ENCODE data around the gene STYXL1. TPM values are rescaled to one million over a fixed set of nuclear protein-coding genes. Genes with fewer than 3 reads are reported as not detected.
"Not testable (repeated sequence)": the region's sequence is repeated elsewhere in the genome, so short reads cannot be mapped to it uniquely, and the experiment has no call there.

Gene STYXL1
- total RNA-seq, 1 experiment from 2014 or later, result 61.3 TPM

DNA sequence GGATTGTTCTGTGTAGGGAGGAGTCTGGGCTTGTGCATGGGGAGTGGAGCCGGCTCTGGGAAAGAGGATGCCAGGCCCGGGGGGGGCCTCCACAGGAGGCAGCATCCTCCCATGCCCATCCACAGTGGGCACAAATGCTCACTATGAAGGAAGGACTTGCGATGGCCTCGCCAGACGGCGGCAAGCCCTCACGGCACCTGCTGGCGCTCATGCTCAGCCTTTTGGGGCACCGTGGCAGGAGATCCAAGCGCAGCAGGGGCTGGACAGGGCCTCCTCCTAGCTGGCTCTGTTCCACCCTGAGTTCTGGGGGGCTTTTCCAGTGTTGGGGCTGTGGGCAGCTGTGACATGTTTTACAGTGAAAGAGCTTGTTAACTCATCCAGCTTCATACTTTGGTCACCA, 15.3 kb upstream of the STYXL1 start:
- CTCF ChIA-PET, result no interaction called here
- Histone ChIP-seq H3K4me1 (ENCODE audit: insufficient read depth, low read length) (peaks cover 17% of the 10 kb centered on the region), H3K27ac (ENCODE audit: low read length) (no peak overlapping the region), H3K4me2 (ENCODE audit: low read length) (no peak overlapping the region), H3K9ac (ENCODE audit: low read length) (no peak overlapping the region), H3K4me3 (ENCODE audit: low read length) (no peak overlapping the region), H3K9me3 (ENCODE audit: low read length) (no peaks in the 10 kb centered on the region), H2AFZ (ENCODE audit: low read length) (no peak overlapping the region), H3K9me2 (replicated peaks; ENCODE audit: low read length) (no peaks in the 10 kb centered on the region), H3K36me3 (ENCODE audit: low read depth, low read length) (peaks cover 65% of the 10 kb centered on the region), H3K79me2 (ENCODE audit: low read length) (no peaks in the 10 kb centered on the region), H3K27me3 (ENCODE audit: low read length) (no peaks in the 10 kb centered on the region), H3F3A (ENCODE audit: low read length, unreplicated experiment) (peaks cover 10% of the 10 kb centered on the region), H4K20me1 (ENCODE audit: low read length) (no peaks in the 10 kb centered on the region)
- no peak for ATAC-seq
- TF ChIP-seq, protein P1, sequence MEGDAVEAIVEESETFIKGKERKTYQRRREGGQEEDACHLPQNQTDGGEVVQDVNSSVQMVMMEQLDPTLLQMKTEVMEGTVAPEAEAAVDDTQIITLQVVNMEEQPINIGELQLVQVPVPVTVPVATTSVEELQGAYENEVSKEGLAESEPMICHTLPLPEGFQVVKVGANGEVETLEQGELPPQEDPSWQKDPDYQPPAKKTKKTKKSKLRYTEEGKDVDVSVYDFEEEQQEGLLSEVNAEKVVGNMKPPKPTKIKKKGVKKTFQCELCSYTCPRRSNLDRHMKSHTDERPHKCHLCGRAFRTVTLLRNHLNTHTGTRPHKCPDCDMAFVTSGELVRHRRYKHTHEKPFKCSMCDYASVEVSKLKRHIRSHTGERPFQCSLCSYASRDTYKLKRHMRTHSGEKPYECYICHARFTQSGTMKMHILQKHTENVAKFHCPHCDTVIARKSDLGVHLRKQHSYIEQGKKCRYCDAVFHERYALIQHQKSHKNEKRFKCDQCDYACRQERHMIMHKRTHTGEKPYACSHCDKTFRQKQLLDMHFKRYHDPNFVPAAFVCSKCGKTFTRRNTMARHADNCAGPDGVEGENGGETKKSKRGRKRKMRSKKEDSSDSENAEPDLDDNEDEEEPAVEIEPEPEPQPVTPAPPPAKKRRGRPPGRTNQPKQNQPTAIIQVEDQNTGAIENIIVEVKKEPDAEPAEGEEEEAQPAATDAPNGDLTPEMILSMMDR (conservative IDR thresholded peaks at IDR 0.05; ENCODE audit: low read depth, low read length), result no peak
- TF ChIP-seq EZH2phosphoT487 (IDR thresholded peaks at IDR 0.05; ENCODE audit: borderline replicate concordance, low read length) (no peak), EZH2 (IDR thresholded peaks at IDR 0.05; ENCODE audit: low read length, unreplicated experiment) (no peak)
- POLR2A ChIA-PET (ENCODE audit: unreplicated experiment), result no interaction called here
- intact Hi-C loops (cut with micrococcal nuclease), result no loop called here
- no peak for DNase-seq
- no TSS peak for BruUV-seq (replicated peaks)

DNA sequence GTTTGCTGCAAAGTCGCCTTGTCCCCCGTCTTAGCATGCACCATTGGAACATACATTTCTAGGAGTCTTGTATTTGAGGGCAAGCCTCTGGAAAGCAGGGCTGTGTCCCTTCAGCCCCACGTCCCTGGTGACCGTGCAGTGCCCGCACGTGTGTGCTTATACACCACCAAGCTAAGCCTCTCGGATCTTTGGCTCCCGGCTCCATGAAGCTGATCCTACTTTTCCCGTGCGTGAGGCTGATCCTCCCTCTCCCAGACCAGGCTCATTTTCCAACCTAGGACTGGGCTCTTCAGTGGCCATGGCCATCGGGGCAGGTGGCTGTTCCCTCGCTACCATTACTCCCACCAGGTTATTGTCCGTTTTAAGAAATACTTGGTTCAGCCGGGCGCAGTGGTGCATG, 14.5 kb upstream of the STYXL1 start:
- CTCF ChIA-PET, result no interaction called here
- intact Hi-C loops (cut with micrococcal nuclease), result no loop called here
- Histone ChIP-seq H3K79me2 (ENCODE audit: low read length) (no peaks in the 10 kb centered on the region; the same call in 1 of the 2 replicates), H3K36me3 (ENCODE audit: low read depth, low read length) (peaks cover 74% of the 10 kb centered on the region), H3K9me2 (replicated peaks; ENCODE audit: low read length) (no peaks in the 10 kb centered on the region), H3K9me3 (ENCODE audit: low read length) (no peaks in the 10 kb centered on the region), H3K9ac (ENCODE audit: low read length) (no peak overlapping the region), H4K20me1 (ENCODE audit: low read length) (no peaks in the 10 kb centered on the region), H3K4me1 (ENCODE audit: insufficient read depth, low read length) (peaks cover 10% of the 10 kb centered on the region), H3K27me3 (ENCODE audit: low read length) (no peaks in the 10 kb centered on the region), H3K4me3 (ENCODE audit: low read length) (no peak overlapping the region), H3K4me2 (ENCODE audit: low read length) (no peak overlapping the region), H3F3A (ENCODE audit: low read length, unreplicated experiment) (peaks cover 6% of the 10 kb centered on the region), H3K27ac (ENCODE audit: low read length) (no peak overlapping the region), H2AFZ (ENCODE audit: low read length) (no peak overlapping the region)
- TF ChIP-seq, protein P1 (conservative IDR thresholded peaks at IDR 0.05; ENCODE audit: low read depth, low read length), result no peak
- no peak for TF ChIP-seq EZH2 (IDR thresholded peaks at IDR 0.05; ENCODE audit: low read length, unreplicated experiment)
- no peak for TF ChIP-seq EZH2phosphoT487 (IDR thresholded peaks at IDR 0.05; ENCODE audit: borderline replicate concordance, low read length)
- DNase-seq, result no peak
- ATAC-seq, result no peak
- BruUV-seq (replicated peaks), result no TSS peak
- POLR2A ChIA-PET (ENCODE audit: unreplicated experiment), result no interaction called here

DNA sequence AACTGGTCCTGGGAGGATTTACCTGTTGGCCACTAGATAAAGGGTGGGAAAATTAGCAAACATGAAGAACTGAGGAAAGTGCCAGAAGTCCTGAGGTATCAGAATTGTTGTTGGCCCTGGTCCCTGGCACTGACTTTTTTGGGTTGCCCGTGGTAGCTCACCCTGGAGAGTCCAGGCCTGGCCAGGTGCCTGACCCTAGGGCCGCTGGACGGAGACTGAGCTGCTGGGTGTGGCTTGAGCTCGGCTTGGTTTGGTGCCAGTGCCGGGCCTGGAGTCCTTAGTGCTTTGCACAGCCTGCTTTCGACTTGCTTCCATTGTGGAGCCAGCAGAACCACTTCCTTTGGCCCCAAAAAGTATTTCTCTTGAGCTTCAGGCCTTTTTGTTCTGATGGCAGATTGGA, 13.0 kb upstream of the STYXL1 start:
- Histone ChIP-seq H2AFZ (ENCODE audit: low read length) (no peak overlapping the region), H3K79me2 (ENCODE audit: low read length) (peaks cover 7% of the 10 kb centered on the region), H3F3A (ENCODE audit: low read length, unreplicated experiment) (no peaks in the 10 kb centered on the region), H4K20me1 (ENCODE audit: low read length) (no peaks in the 10 kb centered on the region), H3K27ac (ENCODE audit: low read length) (no peak overlapping the region), H3K4me3 (ENCODE audit: low read length) (no peak overlapping the region), H3K9me3 (ENCODE audit: low read length) (no peaks in the 10 kb centered on the region), H3K9ac (ENCODE audit: low read length) (no peak overlapping the region), H3K4me1 (ENCODE audit: insufficient read depth, low read length) (no peaks in the 10 kb centered on the region), H3K4me2 (ENCODE audit: low read length) (no peak overlapping the region), H3K9me2 (replicated peaks; ENCODE audit: low read length) (no peaks in the 10 kb centered on the region), H3K27me3 (ENCODE audit: low read length) (no peaks in the 10 kb centered on the region), H3K36me3 (ENCODE audit: low read depth, low read length) (peaks cover 73% of the 10 kb centered on the region)
- POLR2A ChIA-PET (ENCODE audit: unreplicated experiment), result no interaction called here
- TF ChIP-seq, protein P1 (conservative IDR thresholded peaks at IDR 0.05; ENCODE audit: low read depth, low read length), result no peak
- no peak for TF ChIP-seq EZH2 (IDR thresholded peaks at IDR 0.05; ENCODE audit: low read length, unreplicated experiment)
- TF ChIP-seq EZH2phosphoT487 (IDR thresholded peaks at IDR 0.05; ENCODE audit: borderline replicate concordance, low read length), result no peak
- ATAC-seq, result no peak
- no TSS peak for BruUV-seq (replicated peaks)
- intact Hi-C loops (cut with micrococcal nuclease), result no loop called here
- CTCF ChIA-PET, result no interaction called here
- no peak for DNase-seq

DNA sequence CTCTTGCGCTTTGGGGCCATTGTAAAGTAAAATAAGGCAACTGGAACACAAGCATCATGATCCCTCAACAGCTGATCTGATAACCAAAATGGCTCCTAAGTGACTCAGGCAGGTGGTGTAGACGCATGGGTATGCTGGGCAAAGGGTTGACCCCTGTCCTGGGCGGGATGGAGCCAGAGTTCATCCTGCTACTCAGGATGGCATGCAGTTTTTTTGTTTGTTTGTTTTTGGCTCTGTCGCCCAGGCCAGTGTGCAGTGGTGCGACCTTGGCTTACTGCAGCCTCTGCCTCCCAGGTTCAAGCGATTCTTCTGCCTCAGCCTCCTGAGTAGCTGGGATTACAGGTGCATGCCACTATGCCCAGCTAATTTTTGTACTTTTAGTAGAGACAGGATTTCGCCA, 10.9 kb upstream of the STYXL1 start:
- H3K9me3 ChIP-seq (ENCODE audit: low read length); H3K27ac ChIP-seq (ENCODE audit: low read length); POLR2A ChIA-PET (ENCODE audit: unreplicated experiment); ATAC-seq; BruUV-seq (replicated peaks); H3K9me2 ChIP-seq (replicated peaks; ENCODE audit: low read length); H3F3A ChIP-seq (ENCODE audit: low read length, unreplicated experiment); H2AFZ ChIP-seq (ENCODE audit: low read length); intact Hi-C loops (cut with micrococcal nuclease); CTCF ChIA-PET; H3K4me2 ChIP-seq (ENCODE audit: low read length); H3K4me3 ChIP-seq (ENCODE audit: low read length); H3K9ac ChIP-seq (ENCODE audit: low read length); H3K27me3 ChIP-seq (ENCODE audit: low read length); DNase-seq: not testable (repeated sequence)
- Histone ChIP-seq H3K79me2 (ENCODE audit: low read length) (peaks cover 27% of the 10 kb centered on the region), H4K20me1 (ENCODE audit: low read length) (peaks cover 11% of the 10 kb centered on the region), H3K36me3 (ENCODE audit: low read depth, low read length) (peaks cover 61% of the 10 kb centered on the region), H3K4me1 (ENCODE audit: insufficient read depth, low read length) (peaks cover 12% of the 10 kb centered on the region)

All from PC-3 (cell line).